DND-41 (cell line): ENCODE results near the gene EPAS1.

Experiments
- ATAC-seq: fragments of 200-7000 bp; cut with Tn5 transposase; 3 replicates; pipeline ENCODE4 v1.9.1; 2021; ENCODE audit warnings: low read depth; ENCODE audit not compliant: insufficient read depth
- DNase-seq: peaks from one replicate; pipeline ENCODE4 v3.0.0-alpha.2; 2020
- H2AFZ ChIP-seq: 2 replicates; pipeline ENCODE4 v1.6.0; 2012; ENCODE audit warnings: low read depth, low read length
- H3K27ac ChIP-seq: 2 replicates; pipeline ENCODE4 v1.5.1; 2012; ENCODE audit warnings: low read length, inconsistent platforms
- H3K27me3 ChIP-seq: fragments of 200-600 bp; sonication (generic); 2 replicates; pipeline ENCODE4 v1.6.0; 2012; ENCODE audit warnings: low read length, mild to moderate bottlenecking, inconsistent platforms; ENCODE audit not compliant: insufficient read depth, poor library complexity
- H3K36me3 ChIP-seq: 2 replicates; pipeline ENCODE4 v1.5.1; 2012; ENCODE audit warnings: low read length, inconsistent platforms; ENCODE audit not compliant: insufficient read depth
- H3K4me1 ChIP-seq: 2 replicates; pipeline ENCODE4 v1.5.1; 2012; ENCODE audit warnings: mild to moderate bottlenecking, low read length; ENCODE audit not compliant: insufficient read depth
- H3K4me2 ChIP-seq: 2 replicates; pipeline ENCODE4 v1.6.0; 2012; ENCODE audit warnings: mild to moderate bottlenecking, moderate library complexity, low read length, inconsistent platforms; ENCODE audit not compliant: insufficient read depth
- H3K4me3 ChIP-seq, 2 experiments: fragments of 200-600 bp in 1 of 2; shearing (Covaris generic) in 1 of 2; 2 replicates each; pipeline ENCODE4 v1.5.1; 2012 to 2016; ENCODE audit warnings: inconsistent platforms in 2 of 2, low read length in 2 of 2, mild to moderate bottlenecking in 2 of 2, low read depth in 1 of 2, moderate library complexity in 1 of 2
- H3K79me2 ChIP-seq: 2 replicates; pipeline ENCODE4 v1.6.0; 2012; ENCODE audit warnings: low read length, inconsistent platforms; ENCODE audit not compliant: insufficient read depth
- H3K9ac ChIP-seq: 2 replicates; pipeline ENCODE4 v1.6.0; 2012; ENCODE audit warnings: low read depth, mild to moderate bottlenecking, inconsistent platforms, low read length, moderate library complexity
- H3K9me3 ChIP-seq: 2 replicates; pipeline ENCODE4 v1.5.1; 2012; ENCODE audit warnings: low read length, moderate library complexity, mild to moderate bottlenecking, inconsistent platforms; ENCODE audit not compliant: insufficient read depth, severe bottlenecking
- H4K20me1 ChIP-seq: 2 replicates; pipeline ENCODE4 v1.6.0; 2012; ENCODE audit warnings: low read length; ENCODE audit not compliant: insufficient read depth
- EZH2 ChIP-seq: IDR thresholded peaks from 3 replicates; pipeline ENCODE4 v1.6.1; 2012; ENCODE audit warnings: borderline replicate concordance, low read depth, mild to moderate bottlenecking, moderate library complexity, low read length, inconsistent platforms; ENCODE audit not compliant: severe bottlenecking
- TF ChIP-seq, protein P1 (sequence below): IDR thresholded peaks from 2 replicates; pipeline ENCODE4 v1.5.1; 2012; ENCODE audit warnings: borderline replicate concordance, low read length, moderate library complexity, mild to moderate bottlenecking; ENCODE audit not compliant: poor library complexity, severe bottlenecking; ENCODE audit errors: extremely low read depth

Gene EPAS1

DNA sequence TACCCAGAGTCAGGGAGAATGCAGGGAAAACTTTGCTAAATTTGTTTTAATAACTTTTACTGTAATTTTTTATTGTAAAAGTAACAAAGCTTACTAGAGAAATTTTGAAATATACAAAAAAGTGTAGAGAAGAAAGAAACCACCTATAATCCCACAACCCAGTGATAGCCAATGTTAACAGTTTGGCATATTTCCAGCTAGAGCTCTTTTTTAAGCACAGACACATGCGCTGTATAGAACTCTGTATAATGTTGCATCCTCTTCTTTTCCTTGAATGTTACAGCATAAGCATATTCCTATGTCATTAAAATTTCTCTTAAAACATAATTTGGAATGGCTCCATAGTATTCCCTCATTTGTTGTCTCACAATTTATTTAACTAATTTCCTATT, 37.4 kb upstream of the EPAS1 start:
- Histone ChIP-seq H3K4me2 (no peak overlapping the region), H3K9me3 (no peaks in the 10 kb centered on the region), H3K36me3 (no peaks in the 10 kb centered on the region), H3K79me2 (no peaks in the 10 kb centered on the region), H2AFZ (no peak overlapping the region), H4K20me1 (no peaks in the 10 kb centered on the region), H3K27me3 (no peaks in the 10 kb centered on the region), H3K4me1 (no peaks in the 10 kb centered on the region), H3K9ac (no peak overlapping the region), H3K27ac (no peak overlapping the region), H3K4me3 (no peak overlapping the region)
- no peak for DNase-seq
- TF ChIP-seq, protein P1, sequence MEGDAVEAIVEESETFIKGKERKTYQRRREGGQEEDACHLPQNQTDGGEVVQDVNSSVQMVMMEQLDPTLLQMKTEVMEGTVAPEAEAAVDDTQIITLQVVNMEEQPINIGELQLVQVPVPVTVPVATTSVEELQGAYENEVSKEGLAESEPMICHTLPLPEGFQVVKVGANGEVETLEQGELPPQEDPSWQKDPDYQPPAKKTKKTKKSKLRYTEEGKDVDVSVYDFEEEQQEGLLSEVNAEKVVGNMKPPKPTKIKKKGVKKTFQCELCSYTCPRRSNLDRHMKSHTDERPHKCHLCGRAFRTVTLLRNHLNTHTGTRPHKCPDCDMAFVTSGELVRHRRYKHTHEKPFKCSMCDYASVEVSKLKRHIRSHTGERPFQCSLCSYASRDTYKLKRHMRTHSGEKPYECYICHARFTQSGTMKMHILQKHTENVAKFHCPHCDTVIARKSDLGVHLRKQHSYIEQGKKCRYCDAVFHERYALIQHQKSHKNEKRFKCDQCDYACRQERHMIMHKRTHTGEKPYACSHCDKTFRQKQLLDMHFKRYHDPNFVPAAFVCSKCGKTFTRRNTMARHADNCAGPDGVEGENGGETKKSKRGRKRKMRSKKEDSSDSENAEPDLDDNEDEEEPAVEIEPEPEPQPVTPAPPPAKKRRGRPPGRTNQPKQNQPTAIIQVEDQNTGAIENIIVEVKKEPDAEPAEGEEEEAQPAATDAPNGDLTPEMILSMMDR = no peak
- TF ChIP-seq EZH2 = no peak
- no peak for ATAC-seq

DNA sequence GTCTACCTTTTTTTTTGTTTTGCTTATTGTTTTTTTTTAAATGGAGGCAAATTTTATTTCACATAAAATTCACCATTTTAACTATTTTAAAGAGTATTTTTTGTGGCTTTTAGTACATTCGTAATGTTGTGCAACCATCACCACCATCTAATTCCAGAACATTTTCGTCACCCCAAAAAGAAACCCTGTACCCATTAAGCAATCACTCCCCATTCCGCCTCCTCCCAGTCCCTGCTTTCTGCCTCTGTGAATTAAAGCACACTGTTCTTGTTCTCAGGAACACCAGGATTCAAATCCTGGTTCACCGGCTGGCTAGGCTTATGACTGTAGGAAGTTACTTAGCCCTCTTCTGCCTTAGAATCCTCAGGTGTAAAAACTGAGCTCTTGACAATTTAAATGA, 36.9 kb upstream of the EPAS1 start:
- Histone ChIP-seq H2AFZ (no peak overlapping the region), H3K9me3 (no peaks in the 10 kb centered on the region), H3K4me2 (no peak overlapping the region), H3K79me2 (no peaks in the 10 kb centered on the region), H3K27me3 (no peaks in the 10 kb centered on the region), H3K27ac (no peak overlapping the region), H4K20me1 (no peaks in the 10 kb centered on the region), H3K4me1 (no peaks in the 10 kb centered on the region), H3K4me3 (no peak overlapping the region), H3K36me3 (no peaks in the 10 kb centered on the region), H3K9ac (no peak overlapping the region)
- ATAC-seq = no peak
- TF ChIP-seq, protein P1 = no peak
- no peak for TF ChIP-seq EZH2
- DNase-seq = no peak

DNA sequence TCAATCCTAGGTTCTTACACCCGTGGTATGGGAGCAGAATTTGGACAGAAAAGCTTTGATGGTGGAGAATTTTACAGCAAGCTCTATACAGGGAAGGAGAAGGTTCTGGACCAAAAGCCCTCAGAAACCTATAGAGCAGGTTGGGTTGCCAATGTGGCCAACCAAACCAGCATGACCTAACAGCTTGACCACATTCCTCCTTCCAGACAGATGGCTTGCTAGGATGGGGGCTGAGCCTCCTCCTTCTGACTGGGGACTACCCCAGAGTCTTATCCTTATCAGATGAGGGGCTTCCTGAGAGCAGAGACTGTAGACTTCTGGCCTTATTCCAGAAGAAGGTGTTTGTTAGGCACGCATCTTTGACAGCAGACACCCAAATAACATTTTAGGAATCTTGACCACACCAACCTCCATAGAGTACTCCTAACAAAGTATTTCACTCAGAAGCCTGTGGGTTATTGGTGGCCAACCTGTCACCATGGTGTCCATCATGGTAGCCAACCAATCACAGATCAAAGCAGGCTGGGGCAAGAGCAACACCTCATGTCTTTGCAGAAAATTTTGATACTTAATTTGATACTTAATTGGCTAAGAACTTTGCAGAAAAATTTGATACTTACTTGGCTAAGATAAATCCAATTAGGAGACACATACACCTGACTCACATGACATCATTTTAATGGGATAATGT, 34.8 kb upstream of the EPAS1 start:
- no peak overlapping the region for H3K9ac ChIP-seq
- H3K4me3 ChIP-seq = no peak overlapping the region
- TF ChIP-seq EZH2 = no peak
- TF ChIP-seq, protein P1 = no peak
- no peaks in the 10 kb centered on the region for H4K20me1 ChIP-seq
- DNase-seq (no peak), ATAC-seq (no peak)
- no peaks in the 10 kb centered on the region for H3K79me2 ChIP-seq
- no peaks in the 10 kb centered on the region for H3K36me3 ChIP-seq
- H3K27me3 ChIP-seq = no peaks in the 10 kb centered on the region
- no peak overlapping the region for H2AFZ ChIP-seq
- no peak overlapping the region for H3K4me2 ChIP-seq
- no peaks in the 10 kb centered on the region for H3K4me1 ChIP-seq
- H3K27ac ChIP-seq = no peak overlapping the region
- no peaks in the 10 kb centered on the region for H3K9me3 ChIP-seq

DNA sequence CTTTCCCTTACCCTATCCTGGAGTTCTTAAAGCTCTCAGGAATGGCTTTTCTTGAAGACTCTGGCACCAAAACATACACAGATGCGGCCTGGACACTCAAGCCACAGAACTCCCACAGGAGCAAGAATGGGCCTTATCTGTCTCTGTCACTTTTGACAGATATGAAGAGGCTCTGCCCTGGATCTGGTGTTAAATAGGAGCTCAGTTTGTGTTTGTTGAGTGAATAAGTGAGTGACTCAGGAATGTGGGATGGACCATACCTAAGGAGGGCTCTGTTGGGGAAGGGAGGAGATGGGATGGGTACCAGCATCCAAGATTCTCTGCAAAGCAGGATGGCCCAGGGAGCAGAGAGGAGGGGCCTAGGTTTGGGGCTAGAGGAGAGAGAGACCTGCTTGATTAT, 33.9 kb upstream of the EPAS1 start:
- Histone ChIP-seq H3K4me2 (no peak overlapping the region), H3K27me3 (no peaks in the 10 kb centered on the region), H3K4me3 (no peak overlapping the region), H3K4me1 (peaks cover 1% of the 10 kb centered on the region; the same call in 1 of the 2 replicates), H3K79me2 (no peaks in the 10 kb centered on the region), H2AFZ (no peak overlapping the region), H3K36me3 (no peaks in the 10 kb centered on the region), H3K27ac (no peak overlapping the region), H4K20me1 (no peaks in the 10 kb centered on the region), H3K9ac (no peak overlapping the region), H3K9me3 (no peaks in the 10 kb centered on the region)
- DNase-seq = no peak
- no peak for ATAC-seq
- no peak for TF ChIP-seq EZH2
- TF ChIP-seq, protein P1 = no peak
